ENCODE measurements around the gene DCXR. TPM values are rescaled to one million over a fixed set of nuclear protein-coding genes. Genes with fewer than 3 reads are reported as not detected.

Gene DCXR
- total and polyA plus RNA-seq, 2 experiments from 2014 or later: 86.9 to 137 TPM

DNA sequence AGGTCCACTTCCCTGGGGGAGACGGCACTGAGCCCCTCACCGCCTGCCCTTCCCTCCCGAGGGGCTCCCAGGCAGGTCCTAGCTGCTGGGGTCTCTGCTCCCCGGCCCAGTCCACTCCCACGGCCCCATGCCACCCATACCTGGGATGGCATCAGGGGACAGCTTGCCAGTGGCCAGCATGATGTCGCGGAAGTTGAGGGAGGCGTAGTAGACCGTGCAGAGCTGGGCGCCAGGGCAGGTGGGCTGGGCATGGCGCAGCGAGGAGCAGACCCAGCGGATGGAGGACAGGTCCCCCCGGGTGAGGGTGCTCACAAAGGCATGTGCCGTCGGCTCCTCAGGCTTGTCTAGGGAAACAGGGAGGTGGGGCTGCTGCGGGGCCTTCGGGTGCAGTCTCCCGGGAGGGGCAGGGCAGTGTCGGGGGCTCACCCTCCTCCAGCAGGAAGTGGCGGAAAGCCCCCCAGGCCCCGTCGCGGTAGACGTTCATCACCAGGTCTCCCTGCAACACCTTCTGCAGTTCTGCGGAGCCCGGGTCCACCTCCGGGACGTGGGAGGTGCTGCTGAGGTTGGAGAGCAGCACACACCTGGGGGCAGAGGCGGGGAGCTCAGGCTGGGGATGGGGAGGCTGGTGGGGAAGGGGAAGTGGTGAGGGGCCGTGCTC is 47.0 kb upstream of the DCXR start:
- Histone ChIP-seq H3K4me2 (no peak overlapping the region), H3K9me2 (ENCODE audit: insufficient read depth) (no peaks in the 10 kb centered on the region), H4K20me1 (replicated peaks; ENCODE audit: insufficient read depth) (peaks cover 17% of the 10 kb centered on the region), H3K27me3 (ENCODE audit: insufficient read depth) (no peaks in the 10 kb centered on the region), H2AFZ (no peak overlapping the region), H3K27ac (ENCODE audit: low read depth) (no peak overlapping the region), H3K4me3 (no peak overlapping the region), H3K4me1 (ENCODE audit: insufficient read depth) (no peaks in the 10 kb centered on the region), H3F3A (replicated peaks; ENCODE audit: low read depth) (peaks cover 18% of the 10 kb centered on the region), H3K36me3 (ENCODE audit: insufficient read depth) (peaks cover 11% of the 10 kb centered on the region; the same call in 1 of the 2 replicates), H3K79me2 (replicated peaks; ENCODE audit: insufficient read depth) (no peaks in the 10 kb centered on the region)
- TF ChIP-seq, protein P1, sequence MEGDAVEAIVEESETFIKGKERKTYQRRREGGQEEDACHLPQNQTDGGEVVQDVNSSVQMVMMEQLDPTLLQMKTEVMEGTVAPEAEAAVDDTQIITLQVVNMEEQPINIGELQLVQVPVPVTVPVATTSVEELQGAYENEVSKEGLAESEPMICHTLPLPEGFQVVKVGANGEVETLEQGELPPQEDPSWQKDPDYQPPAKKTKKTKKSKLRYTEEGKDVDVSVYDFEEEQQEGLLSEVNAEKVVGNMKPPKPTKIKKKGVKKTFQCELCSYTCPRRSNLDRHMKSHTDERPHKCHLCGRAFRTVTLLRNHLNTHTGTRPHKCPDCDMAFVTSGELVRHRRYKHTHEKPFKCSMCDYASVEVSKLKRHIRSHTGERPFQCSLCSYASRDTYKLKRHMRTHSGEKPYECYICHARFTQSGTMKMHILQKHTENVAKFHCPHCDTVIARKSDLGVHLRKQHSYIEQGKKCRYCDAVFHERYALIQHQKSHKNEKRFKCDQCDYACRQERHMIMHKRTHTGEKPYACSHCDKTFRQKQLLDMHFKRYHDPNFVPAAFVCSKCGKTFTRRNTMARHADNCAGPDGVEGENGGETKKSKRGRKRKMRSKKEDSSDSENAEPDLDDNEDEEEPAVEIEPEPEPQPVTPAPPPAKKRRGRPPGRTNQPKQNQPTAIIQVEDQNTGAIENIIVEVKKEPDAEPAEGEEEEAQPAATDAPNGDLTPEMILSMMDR (conservative IDR thresholded peaks at IDR 0.05; ENCODE audit: low read depth in 2 of 2): no peak
- TF ChIP-seq ZNF331 (CRISPR knock-in tag; IDR thresholded peaks at IDR 0.05; ENCODE audit: low read depth): no peak
- TF ChIP-seq STAT1 (IDR thresholded peaks at IDR 0.05; ENCODE audit: unreplicated experiment): no peak
- TF ChIP-seq EZH2 (IDR thresholded peaks at IDR 0.05; ENCODE audit: low read depth, unreplicated experiment): no peak
- TF ChIP-seq NANOG (IDR thresholded peaks at IDR 0.05; ENCODE audit: borderline replicate concordance): no peak
- TF ChIP-seq POLR2AphosphoS5 (IDR thresholded peaks at IDR 0.05; ENCODE audit: low read depth): no peak
- TF ChIP-seq, protein P2, sequence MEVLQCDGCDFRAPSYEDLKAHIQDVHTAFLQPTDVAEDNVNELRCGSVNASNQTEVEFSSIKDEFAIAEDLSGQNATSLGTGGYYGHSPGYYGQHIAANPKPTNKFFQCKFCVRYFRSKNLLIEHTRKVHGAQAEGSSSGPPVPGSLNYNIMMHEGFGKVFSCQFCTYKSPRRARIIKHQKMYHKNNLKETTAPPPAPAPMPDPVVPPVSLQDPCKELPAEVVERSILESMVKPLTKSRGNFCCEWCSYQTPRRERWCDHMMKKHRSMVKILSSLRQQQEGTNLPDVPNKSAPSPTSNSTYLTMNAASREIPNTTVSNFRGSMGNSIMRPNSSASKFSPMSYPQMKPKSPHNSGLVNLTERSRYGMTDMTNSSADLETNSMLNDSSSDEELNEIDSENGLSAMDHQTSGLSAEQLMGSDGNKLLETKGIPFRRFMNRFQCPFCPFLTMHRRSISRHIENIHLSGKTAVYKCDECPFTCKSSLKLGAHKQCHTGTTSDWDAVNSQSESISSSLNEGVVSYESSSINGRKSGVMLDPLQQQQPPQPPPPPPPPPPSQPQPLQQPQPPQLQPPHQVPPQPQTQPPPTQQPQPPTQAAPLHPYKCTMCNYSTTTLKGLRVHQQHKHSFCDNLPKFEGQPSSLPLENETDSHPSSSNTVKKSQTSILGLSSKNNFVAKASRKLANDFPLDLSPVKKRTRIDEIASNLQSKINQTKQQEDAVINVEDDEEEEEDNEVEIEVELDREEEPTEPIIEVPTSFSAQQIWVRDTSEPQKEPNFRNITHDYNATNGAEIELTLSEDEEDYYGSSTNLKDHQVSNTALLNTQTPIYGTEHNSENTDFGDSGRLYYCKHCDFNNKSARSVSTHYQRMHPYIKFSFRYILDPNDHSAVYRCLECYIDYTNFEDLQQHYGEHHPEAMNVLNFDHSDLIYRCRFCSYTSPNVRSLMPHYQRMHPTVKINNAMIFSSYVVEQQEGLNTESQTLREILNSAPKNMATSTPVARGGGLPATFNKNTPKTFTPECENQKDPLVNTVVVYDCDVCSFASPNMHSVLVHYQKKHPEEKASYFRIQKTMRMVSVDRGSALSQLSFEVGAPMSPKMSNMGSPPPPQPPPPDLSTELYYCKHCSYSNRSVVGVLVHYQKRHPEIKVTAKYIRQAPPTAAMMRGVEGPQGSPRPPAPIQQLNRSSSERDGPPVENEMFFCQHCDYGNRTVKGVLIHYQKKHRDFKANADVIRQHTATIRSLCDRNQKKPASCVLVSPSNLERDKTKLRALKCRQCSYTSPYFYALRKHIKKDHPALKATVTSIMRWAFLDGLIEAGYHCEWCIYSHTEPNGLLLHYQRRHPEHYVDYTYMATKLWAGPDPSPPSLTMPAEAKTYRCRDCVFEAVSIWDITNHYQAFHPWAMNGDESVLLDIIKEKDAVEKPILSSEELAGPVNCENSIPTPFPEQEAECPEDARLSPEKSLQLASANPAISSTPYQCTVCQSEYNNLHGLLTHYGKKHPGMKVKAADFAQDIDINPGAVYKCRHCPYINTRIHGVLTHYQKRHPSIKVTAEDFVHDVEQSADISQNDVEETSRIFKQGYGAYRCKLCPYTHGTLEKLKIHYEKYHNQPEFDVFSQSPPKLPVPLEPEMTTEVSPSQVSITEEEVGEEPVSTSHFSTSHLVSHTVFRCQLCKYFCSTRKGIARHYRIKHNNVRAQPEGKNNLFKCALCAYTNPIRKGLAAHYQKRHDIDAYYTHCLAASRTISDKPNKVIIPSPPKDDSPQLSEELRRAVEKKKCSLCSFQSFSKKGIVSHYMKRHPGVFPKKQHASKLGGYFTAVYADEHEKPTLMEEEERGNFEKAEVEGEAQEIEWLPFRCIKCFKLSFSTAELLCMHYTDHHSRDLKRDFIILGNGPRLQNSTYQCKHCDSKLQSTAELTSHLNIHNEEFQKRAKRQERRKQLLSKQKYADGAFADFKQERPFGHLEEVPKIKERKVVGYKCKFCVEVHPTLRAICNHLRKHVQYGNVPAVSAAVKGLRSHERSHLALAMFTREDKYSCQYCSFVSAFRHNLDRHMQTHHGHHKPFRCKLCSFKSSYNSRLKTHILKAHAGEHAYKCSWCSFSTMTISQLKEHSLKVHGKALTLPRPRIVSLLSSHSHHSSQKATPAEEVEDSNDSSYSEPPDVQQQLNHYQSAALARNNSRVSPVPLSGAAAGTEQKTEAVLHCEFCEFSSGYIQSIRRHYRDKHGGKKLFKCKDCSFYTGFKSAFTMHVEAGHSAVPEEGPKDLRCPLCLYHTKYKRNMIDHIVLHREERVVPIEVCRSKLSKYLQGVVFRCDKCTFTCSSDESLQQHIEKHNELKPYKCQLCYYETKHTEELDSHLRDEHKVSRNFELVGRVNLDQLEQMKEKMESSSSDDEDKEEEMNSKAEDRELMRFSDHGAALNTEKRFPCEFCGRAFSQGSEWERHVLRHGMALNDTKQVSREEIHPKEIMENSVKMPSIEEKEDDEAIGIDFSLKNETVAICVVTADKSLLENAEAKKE (CRISPR knock-in tag; IDR thresholded peaks at IDR 0.05): no peak
- TF ChIP-seq, protein P3, sequence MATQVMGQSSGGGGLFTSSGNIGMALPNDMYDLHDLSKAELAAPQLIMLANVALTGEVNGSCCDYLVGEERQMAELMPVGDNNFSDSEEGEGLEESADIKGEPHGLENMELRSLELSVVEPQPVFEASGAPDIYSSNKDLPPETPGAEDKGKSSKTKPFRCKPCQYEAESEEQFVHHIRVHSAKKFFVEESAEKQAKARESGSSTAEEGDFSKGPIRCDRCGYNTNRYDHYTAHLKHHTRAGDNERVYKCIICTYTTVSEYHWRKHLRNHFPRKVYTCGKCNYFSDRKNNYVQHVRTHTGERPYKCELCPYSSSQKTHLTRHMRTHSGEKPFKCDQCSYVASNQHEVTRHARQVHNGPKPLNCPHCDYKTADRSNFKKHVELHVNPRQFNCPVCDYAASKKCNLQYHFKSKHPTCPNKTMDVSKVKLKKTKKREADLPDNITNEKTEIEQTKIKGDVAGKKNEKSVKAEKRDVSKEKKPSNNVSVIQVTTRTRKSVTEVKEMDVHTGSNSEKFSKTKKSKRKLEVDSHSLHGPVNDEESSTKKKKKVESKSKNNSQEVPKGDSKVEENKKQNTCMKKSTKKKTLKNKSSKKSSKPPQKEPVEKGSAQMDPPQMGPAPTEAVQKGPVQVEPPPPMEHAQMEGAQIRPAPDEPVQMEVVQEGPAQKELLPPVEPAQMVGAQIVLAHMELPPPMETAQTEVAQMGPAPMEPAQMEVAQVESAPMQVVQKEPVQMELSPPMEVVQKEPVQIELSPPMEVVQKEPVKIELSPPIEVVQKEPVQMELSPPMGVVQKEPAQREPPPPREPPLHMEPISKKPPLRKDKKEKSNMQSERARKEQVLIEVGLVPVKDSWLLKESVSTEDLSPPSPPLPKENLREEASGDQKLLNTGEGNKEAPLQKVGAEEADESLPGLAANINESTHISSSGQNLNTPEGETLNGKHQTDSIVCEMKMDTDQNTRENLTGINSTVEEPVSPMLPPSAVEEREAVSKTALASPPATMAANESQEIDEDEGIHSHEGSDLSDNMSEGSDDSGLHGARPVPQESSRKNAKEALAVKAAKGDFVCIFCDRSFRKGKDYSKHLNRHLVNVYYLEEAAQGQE (IDR thresholded peaks at IDR 0.05; ENCODE audit: unreplicated experiment): no peak
- no peak for TF ChIP-seq CREB1 (CRISPR knock-in tag; IDR thresholded peaks at IDR 0.05; ENCODE audit: low read depth)
- TF ChIP-seq ZNF114 (CRISPR knock-in tag; IDR thresholded peaks at IDR 0.05): no peak
- no peak for TF ChIP-seq JUNB (IDR thresholded peaks at IDR 0.05; ENCODE audit: unreplicated experiment)
- no peaks in the 10 kb centered on the region for H3K9me3 Mint-ChIP-seq
- H3K4me3 Mint-ChIP-seq: no peak overlapping the region
- ATAC-seq (no peak), DNase-seq (ENCODE audit: low spot score) (no peak)
- H3K4me1 Mint-ChIP-seq: no peaks in the 10 kb centered on the region
- no peak overlapping the region for H3K27ac Mint-ChIP-seq
- H3K36me3 Mint-ChIP-seq (ENCODE audit: low read depth): peaks cover 59% of the 10 kb centered on the region; the same call in 2 of the 3 replicates
- peaks cover 11% of the 10 kb centered on the region for H3K27me3 Mint-ChIP-seq (ENCODE audit: insufficient read depth, low read depth, poor library complexity)

Data from GM23338 (cell line).